Panc1 (cell line): Measurements from ENCODE around the gene PIGU. TPM values are rescaled to one million over a fixed set of nuclear protein-coding genes. Genes with fewer than 3 reads are reported as not detected.

ENCODE experiments used
- ATAC-seq: fragments of 200-7000 bp; cut with Tn5 transposase; 2 replicates; pipeline ENCODE4 v1.9.1; 2020; ENCODE audit warnings: mild to moderate bottlenecking, moderate library complexity
- BruUV-seq: library from RNA; stranded (reverse); fragments of 400-500 nt; replicated peaks from 2 replicates; lab custom pipeline; 2021; lab: Mats Ljungman, UMichigan
- CTCF ChIA-PET: fragments of 300-600 bp; sonication (Branson Sonifier 250); formaldehyde crosslinking; loops from one replicate; lab custom pipeline; 2022; ENCODE audit warnings: antibody characterized with exemption; lab: Charles Lee
- POLR2A ChIA-PET: fragments of 300-600 bp; sonication (Branson Sonifier 250); formaldehyde crosslinking; loops from one replicate; lab custom pipeline; 2022; ENCODE audit warnings: antibody characterized with exemption; lab: Charles Lee
- DNase-seq: peaks from one replicate; pipeline ENCODE4 v3.0.0-alpha.2; 2010; ENCODE audit warnings: low read depth, low spot score
- H3K27ac ChIP-seq: 2 replicates; pipeline ENCODE4 v1.5.1; 2011; ENCODE audit warnings: mild to moderate bottlenecking, low read length, inconsistent platforms
- H3K27me3 ChIP-seq: fragments of 200-500 bp; sonication (Bioruptor generic); 2 replicates; pipeline ENCODE4 v1.6.0; 2014; ENCODE audit warnings: low read length, inconsistent platforms; ENCODE audit not compliant: control insufficient read depth, insufficient read depth
- H3K36me3 ChIP-seq: fragments of 200-500 bp; sonication (Bioruptor generic); 2 replicates; pipeline ENCODE4 v1.5.1; 2014; ENCODE audit warnings: inconsistent platforms, mild to moderate bottlenecking, low read length, moderate library complexity; ENCODE audit not compliant: control insufficient read depth, insufficient read depth
- H3K4me1 ChIP-seq: 2 replicates; pipeline ENCODE4 v1.5.1; 2011; ENCODE audit warnings: inconsistent platforms, mild to moderate bottlenecking, low read length, moderate library complexity; ENCODE audit not compliant: control insufficient read depth, insufficient read depth
- H3K4me3 ChIP-seq, 2 experiments: 2 replicates each; pipeline ENCODE4 v1.5.1; 2011 to 2012; ENCODE audit warnings: low read depth in 2 of 2, low read length in 2 of 2, mild to moderate bottlenecking in 2 of 2, inconsistent platforms in 1 of 2, moderate library complexity in 1 of 2
- H3K9me3 ChIP-seq: fragments of 200-500 bp; sonication (Bioruptor generic); 2 replicates; pipeline ENCODE4 v1.5.1; 2014; ENCODE audit warnings: low read depth, mild to moderate bottlenecking, inconsistent platforms, low read length, moderate library complexity; ENCODE audit not compliant: control insufficient read depth, insufficient read depth
- CTCF ChIP-seq: fragments of 450-650 bp; IDR thresholded peaks from 2 replicates; pipeline ENCODE4 v1.5.1; 2017; ENCODE audit warnings: mild to moderate bottlenecking
- POLR2AphosphoS5 ChIP-seq: IDR thresholded peaks from 2 replicates; pipeline ENCODE4 v1.6.1; 2012; ENCODE audit warnings: mild to moderate bottlenecking, low read depth, low read length, moderate library complexity
- REST ChIP-seq, 2 experiments: IDR thresholded peaks; 2 replicates each; pipeline ENCODE4 v1.6.1; 2011 to 2012; ENCODE audit warnings: low read depth in 2 of 2, control low read depth in 1 of 2, low read length in 1 of 2, mild to moderate bottlenecking in 1 of 2, moderate library complexity in 1 of 2; ENCODE audit not compliant: insufficient read depth in 1 of 2
- SIN3A ChIP-seq: IDR thresholded peaks from 2 replicates; pipeline ENCODE4 v1.6.1; 2012; ENCODE audit warnings: low read depth, mild to moderate bottlenecking, low read length, moderate library complexity, borderline replicate concordance; ENCODE audit not compliant: insufficient read depth
- TCF7L2 ChIP-seq: IDR thresholded peaks from 2 replicates; pipeline ENCODE4 v1.6.1; 2011; ENCODE audit warnings: mild to moderate bottlenecking, low read depth, low read length, inconsistent platforms
- in situ Hi-C: cut with HindIII; loops from 2 replicates; pipeline ENCODE4 v1.10.0; 2016; ENCODE audit warnings: low sequenced_read_pairs, low pct_unique_long_range_greater_than_20kb
- intact Hi-C: fragments of 100-400 bp; cut with micrococcal nuclease; formaldehyde crosslinking; loops from one replicate; pipeline ENCODE4 v1.10.0; 2022; ENCODE audit not compliant: unreplicated experiment
- total RNA-seq: library from RNA; stranded (reverse); gene quantifications from one replicate; pipeline ENCODE4 v1.2.1, GENCODE V29; 2021; ENCODE audit not compliant: unreplicated experiment

The PIGU gene
- total RNA-seq, 1 experiment from 2014 or later, result 22.9 TPM

- intact Hi-C loops (no loop called here), in situ Hi-C loops (no loop called here)
- Histone ChIP-seq H3K4me1 (peaks cover 13% of the 10 kb centered on the region), H3K27me3 (no peaks in the 10 kb centered on the region), H3K9me3 (no peaks in the 10 kb centered on the region), H3K27ac (no peak overlapping the region), H3K4me3 (no peak overlapping the region), H3K36me3 (no peaks in the 10 kb centered on the region)
- ChIA-PET POLR2A (interaction anchor here (0.5 kb wide), 1 partner anchor 10 kb away, joined by 3 read pairs; no protein-coding TSS in a partner anchor), CTCF (no interaction called here)
- DNase-seq (no peak), ATAC-seq (no peak)
- BruUV-seq, result no TSS peak
- no peak for TF ChIP-seq CTCF
- TF ChIP-seq SIN3A, result no peak
- TF ChIP-seq TCF7L2, result no peak
- no peak for TF ChIP-seq REST (IDR thresholded peaks at IDR 0.05; ENCODE audit: insufficient read depth in 1 of 2, low read depth in 2 of 2, low read length in 1 of 2)
- no peak for TF ChIP-seq POLR2AphosphoS5
Measured at GRCh38 chr20:34624629-34625028, 52.3 kb downstream of the PIGU start.

DNA sequence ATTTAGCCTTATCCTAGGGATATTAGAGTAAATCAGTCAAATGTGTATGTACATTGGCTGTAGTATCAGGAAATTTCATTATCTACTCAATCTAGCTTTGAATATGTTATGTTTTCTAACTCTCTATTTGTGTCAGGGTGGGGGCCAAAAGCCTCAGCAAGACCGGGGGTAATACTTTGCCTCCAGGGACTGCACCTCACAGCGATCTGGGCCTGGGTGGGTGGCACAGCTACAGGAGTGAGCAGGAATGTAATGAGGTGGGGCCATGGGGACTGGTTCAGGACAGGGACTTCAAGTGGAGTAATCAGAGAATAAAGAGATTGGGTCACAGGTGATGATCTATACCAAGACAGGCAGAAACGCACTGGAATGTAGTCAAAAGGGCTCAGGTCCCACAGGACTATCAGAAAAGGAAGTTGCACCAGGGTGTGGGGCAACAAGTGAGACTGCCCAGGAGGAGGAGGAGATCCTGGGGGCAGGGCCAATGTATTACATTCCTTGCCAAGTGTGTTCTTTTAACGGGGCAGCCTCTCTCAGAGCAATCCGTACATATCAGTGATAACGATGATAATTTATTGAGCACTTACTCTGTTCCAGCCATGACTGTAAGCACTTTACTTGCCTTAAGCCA lies 54.0 kb downstream of the PIGU start:
- DNase-seq (no peak), ATAC-seq (no peak)
- intact Hi-C loops (no loop called here), in situ Hi-C loops (no loop called here)
- Histone ChIP-seq H3K27ac (no peak overlapping the region), H3K9me3 (no peaks in the 10 kb centered on the region), H3K36me3 (no peaks in the 10 kb centered on the region), H3K4me1 (peaks cover 11% of the 10 kb centered on the region), H3K4me3 (no peak overlapping the region), H3K27me3 (no peaks in the 10 kb centered on the region)
- no TSS peak for BruUV-seq
- ChIA-PET POLR2A (no interaction called here), CTCF (no interaction called here)
- no peak for TF ChIP-seq REST (IDR thresholded peaks at IDR 0.05; ENCODE audit: insufficient read depth in 1 of 2, low read depth in 2 of 2, low read length in 1 of 2)
- TF ChIP-seq TCF7L2, result no peak
- TF ChIP-seq SIN3A, result no peak
- TF ChIP-seq POLR2AphosphoS5, result no peak
- no peak for TF ChIP-seq CTCF
